Adipocyte (in vitro differentiated cells): ENCODE data around the gene PKDCC.

Experiments
- DNase-seq: peaks from one replicate; pipeline ENCODE4 v3.0.0-alpha.2; 2015; ENCODE audit warnings: low read depth
- H3K27me3 ChIP-seq: replicated peaks from 2 replicates; pipeline ENCODE4 v1.7.0; 2013; ENCODE audit warnings: mild to moderate bottlenecking, low read length, moderate library complexity; ENCODE audit not compliant: control insufficient read depth, insufficient read depth
- H3K36me3 ChIP-seq: 2 replicates; pipeline ENCODE4 v1.7.0; 2013; ENCODE audit warnings: low read length, mild to moderate bottlenecking, moderate library complexity; ENCODE audit not compliant: control insufficient read depth, insufficient read depth, severe bottlenecking
- H3K4me1 ChIP-seq: 2 replicates; pipeline ENCODE4 v1.7.0; 2013; ENCODE audit warnings: mild to moderate bottlenecking, low read length, moderate library complexity; ENCODE audit not compliant: control insufficient read depth, insufficient read depth
- H3K4me3 ChIP-seq: 2 replicates; pipeline ENCODE4 v1.7.0; 2013; ENCODE audit warnings: mild to moderate bottlenecking, low read length, moderate library complexity
- H3K9ac ChIP-seq: 2 replicates; pipeline ENCODE4 v1.7.0; 2013; ENCODE audit warnings: mild to moderate bottlenecking, low read length, moderate library complexity
- H3K9me3 ChIP-seq: 2 replicates; pipeline ENCODE4 v1.7.0; 2013; ENCODE audit warnings: mild to moderate bottlenecking, low read length, moderate library complexity; ENCODE audit not compliant: control insufficient read depth

The PKDCC gene

GRCh38 chr2:42051543-42052235 lies 3.9 kb downstream of the PKDCC start:
- peak overlapping the region; percentile 99 for H3K4me3 ChIP-seq
- peak overlapping the region; percentile 100 for H3K9ac ChIP-seq
- peaks cover 41% of the 10 kb centered on the region for H3K36me3 ChIP-seq
- H3K4me1 ChIP-seq, result peaks cover 61% of the 10 kb centered on the region
- no peak for DNase-seq
- no peaks in the 10 kb centered on the region for H3K9me3 ChIP-seq
- H3K27me3 ChIP-seq, result no peaks in the 10 kb centered on the region

DNA sequence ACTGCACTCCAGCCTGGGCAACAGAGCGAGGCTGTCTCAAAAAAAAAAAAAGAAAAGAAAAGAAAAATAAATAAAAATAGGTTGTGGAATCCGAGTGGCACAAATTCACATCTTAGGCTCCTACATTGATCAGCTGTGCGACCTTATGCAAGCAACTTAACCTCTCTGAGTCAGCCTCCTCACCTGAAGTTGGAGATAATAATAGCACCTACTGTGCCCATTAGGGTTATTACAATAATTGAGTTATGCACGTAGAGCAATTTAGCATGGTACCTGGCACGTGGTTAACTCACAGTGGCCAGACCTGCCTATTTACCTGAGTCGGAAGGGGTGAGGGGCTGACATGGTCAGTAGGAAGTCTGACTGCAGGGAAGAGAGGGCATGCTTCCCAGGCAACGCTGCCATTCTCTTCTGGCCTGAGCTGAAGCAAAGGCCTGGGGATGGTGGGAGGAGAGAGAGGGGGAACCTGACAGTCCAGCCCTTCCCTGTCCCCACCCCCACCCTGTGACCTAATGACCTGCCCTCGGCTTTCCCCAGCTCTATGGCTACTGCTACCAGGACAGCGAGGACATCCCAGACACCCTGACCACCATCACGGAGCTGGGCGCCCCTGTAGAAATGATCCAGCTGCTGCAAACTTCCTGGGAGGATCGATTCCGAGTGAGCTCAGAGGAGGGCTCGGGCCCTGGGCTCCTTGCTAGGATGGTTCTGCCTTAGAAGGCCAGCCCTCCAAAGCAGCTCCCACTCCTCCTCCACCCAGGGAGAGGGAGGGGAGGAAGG lies 5.1 kb downstream of the PKDCC start:
- no peak for DNase-seq
- Histone ChIP-seq H3K9ac (peak overlapping the region; percentile 100), H3K4me3 (peak overlapping the region; percentile 28), H3K36me3 (peaks cover 53% of the 10 kb centered on the region), H3K9me3 (no peaks in the 10 kb centered on the region), H3K27me3 (no peaks in the 10 kb centered on the region), H3K4me1 (peaks cover 56% of the 10 kb centered on the region)

DNA sequence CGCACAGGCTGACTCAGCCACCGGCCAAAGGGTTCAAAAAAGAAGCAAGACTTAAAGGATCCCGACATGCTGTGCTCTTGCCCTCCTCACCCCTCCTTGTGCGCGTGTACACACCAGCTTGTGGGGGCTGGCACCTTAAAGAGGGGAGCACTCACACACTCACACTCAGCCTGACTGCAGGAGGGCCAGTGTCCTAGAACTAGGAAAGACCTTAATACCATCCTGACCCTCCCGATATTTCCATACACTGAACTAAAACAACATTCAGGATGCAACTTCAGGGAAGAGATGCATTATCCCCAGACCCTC lies 5.6 kb downstream of the PKDCC start:
- H3K27me3 ChIP-seq, result no peaks in the 10 kb centered on the region
- H3K4me1 ChIP-seq, result peaks cover 56% of the 10 kb centered on the region
- H3K4me3 ChIP-seq, result peak overlapping the region; percentile 28
- no peak for DNase-seq
- H3K9me3 ChIP-seq, result no peaks in the 10 kb centered on the region
- H3K36me3 ChIP-seq, result peaks cover 58% of the 10 kb centered on the region
- H3K9ac ChIP-seq, result peak overlapping the region; percentile 100

DNA sequence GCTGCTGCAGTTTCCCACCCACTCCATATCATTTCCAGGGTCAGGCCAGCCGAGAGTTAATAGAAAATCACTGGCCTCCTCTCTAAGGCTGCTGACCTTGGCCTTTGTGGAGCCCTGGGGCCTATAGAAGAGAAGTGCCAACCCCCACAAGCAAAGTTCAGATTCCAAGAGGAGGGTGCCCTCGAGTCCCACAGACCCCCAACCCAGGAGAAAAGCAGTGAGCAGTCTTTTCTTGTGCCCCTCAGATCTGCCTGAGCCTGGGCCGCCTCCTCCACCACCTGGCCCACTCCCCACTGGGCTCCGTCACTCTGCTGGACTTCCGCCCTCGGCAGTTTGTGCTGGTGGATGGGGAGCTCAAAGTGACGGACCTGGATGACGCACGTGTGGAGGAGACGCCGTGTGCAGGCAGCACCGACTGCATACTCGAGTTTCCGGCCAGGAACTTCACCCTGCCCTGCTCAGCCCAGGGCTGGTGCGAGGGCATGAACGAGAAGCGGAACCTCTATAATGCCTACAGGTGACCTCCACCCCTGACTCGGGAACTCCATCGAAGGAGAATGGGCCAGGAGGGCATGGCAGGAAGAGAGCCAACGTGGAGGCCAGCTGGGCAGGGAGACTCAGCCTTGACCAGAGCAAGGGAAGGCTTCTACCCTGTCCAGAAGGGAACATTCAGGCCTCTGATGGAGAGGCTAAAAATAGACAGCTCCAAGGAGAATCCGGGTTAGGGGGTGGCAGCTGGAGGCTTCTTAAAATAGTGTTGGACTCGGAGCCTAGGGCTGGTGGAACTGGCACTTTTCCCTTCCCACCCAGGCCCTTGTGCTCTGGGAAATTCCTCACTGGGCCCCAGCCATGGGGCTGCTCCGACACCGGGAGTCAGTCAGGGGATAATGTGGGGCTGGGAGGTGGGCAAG lies 6.2 kb downstream of the PKDCC start:
- no peaks in the 10 kb centered on the region for H3K9me3 ChIP-seq
- peaks cover 64% of the 10 kb centered on the region for H3K36me3 ChIP-seq
- peak overlapping the region; percentile 100 for H3K9ac ChIP-seq
- H3K27me3 ChIP-seq, result no peaks in the 10 kb centered on the region
- peak overlapping the region; percentile 28 for H3K4me3 ChIP-seq
- H3K4me1 ChIP-seq, result peaks cover 62% of the 10 kb centered on the region
- DNase-seq, result no peak

GRCh38 chr2:42054714-42055430 lies 7.1 kb downstream of the PKDCC start:
- H3K9me3 ChIP-seq, result no peaks in the 10 kb centered on the region
- H3K4me3 ChIP-seq, result no peak overlapping the region
- peaks cover 73% of the 10 kb centered on the region for H3K36me3 ChIP-seq
- peaks cover 70% of the 10 kb centered on the region for H3K4me1 ChIP-seq
- no peak for DNase-seq
- peak overlapping the region; percentile 100 for H3K9ac ChIP-seq
- H3K27me3 ChIP-seq, result no peaks in the 10 kb centered on the region

DNA sequence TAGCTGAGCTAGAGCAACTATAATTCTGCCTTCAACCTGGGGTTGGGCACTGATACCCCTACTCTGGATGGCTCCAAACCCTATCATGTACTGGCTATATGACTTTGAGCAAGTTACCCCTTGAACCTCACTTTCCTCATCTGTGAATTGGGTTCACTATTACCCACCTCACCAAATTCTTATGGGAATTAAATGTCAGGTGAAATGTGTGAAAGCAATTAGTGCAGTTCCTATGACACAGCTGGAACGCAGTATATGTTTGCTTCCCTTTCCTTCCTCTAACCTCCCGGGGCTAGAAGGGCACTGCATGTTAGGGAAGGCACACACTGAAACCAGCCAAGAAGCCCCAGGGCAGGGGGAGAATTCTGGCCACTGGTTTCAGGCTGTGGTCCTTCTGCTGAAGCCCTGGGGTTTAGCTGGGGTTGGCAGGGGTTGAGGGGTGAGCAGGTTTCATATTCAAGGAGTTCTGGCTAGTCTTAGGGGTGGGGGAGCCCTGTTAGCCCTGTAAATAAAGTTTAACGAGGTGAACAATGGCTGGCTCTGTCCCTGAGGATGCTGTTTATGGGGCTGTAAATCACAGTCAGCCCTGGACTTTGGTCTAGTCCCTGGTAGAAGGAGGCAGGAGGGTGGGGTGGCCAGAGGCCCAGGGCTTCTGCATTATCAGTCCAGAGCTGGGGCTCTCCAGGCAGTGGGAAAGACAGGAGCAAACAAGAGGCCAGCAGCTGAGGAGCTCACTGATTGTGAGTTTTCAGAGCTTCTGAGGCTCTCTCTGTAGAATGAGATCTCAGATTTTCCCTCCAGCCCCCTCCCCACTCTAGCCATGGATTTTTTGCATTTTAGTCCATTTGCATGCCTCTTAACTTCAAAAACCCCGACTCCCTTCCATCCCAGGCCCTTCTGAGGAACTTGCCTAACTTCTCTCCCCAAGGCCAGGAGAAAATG lies 8.0 kb downstream of the PKDCC start:
- H3K4me1 ChIP-seq, result peaks cover 74% of the 10 kb centered on the region
- no peaks in the 10 kb centered on the region for H3K27me3 ChIP-seq
- peaks cover 74% of the 10 kb centered on the region for H3K36me3 ChIP-seq
- DNase-seq, result no peak
- no peaks in the 10 kb centered on the region for H3K9me3 ChIP-seq
- no peak overlapping the region for H3K4me3 ChIP-seq
- peak overlapping the region; percentile 100 for H3K9ac ChIP-seq

DNA sequence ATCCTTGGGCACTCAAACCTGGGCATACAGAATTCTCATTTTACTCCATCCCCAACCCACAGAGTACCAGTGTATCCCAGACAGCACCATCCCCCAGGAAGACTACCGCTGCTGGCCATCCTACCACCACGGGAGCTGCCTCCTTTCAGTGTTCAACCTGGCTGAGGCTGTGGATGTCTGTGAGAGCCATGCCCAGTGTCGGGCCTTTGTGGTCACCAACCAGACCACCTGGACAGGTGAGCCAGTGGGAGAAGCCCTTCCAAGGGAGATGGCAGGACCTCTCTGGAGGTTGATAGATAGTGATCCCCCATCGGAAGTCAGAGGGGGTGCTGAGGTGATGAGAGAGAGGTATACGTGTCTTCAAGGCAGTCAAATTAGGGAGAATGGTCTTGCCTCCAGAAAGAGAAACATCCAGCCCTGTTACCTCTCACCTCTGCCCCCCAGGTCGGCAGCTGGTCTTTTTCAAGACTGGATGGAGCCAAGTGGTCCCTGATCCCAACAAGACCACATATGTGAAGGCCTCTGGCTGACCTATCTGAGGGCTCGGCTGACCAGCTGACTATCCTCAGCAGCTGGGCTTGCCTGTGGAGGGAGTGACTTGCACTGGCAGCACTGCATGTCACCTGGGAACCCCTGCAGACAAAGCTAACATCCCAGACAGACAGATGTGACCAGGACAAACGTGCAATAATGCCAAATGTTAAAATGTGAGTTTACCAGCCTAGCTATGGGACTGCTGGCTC lies 9.5 kb downstream of the PKDCC start:
- Histone ChIP-seq H3K9ac (no peak overlapping the region), H3K9me3 (no peaks in the 10 kb centered on the region), H3K27me3 (no peaks in the 10 kb centered on the region), H3K4me1 (peaks cover 72% of the 10 kb centered on the region), H3K36me3 (peaks cover 70% of the 10 kb centered on the region), H3K4me3 (no peak overlapping the region)
- no peak for DNase-seq

DNA sequence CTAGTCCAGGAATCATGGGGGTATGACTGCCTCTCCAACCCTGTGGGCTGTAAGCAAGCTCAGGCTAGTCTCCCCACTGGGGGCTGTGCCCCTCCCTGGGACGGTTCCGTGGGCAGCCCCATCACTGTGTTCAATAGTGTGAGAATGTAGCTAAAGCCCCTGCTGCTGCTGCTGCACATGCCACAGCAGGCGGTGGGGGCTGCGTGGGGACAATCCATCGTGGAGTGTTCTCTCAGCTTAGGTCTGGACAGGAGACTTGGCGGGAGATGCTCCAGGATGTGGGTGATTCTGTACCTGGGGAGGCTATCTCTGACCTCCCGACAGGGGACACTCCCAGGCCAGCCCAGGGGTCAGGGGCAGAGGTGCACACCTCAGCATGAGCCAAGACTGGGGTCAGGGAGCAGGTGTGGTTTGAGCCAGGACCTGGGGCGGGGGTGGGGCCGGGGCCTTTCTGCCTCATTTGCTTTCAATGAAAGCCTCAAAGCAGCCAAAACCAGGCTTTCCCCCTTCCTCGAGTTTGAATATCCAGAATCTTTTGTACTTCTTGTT lies 10.2 kb downstream of the PKDCC start:
- H3K36me3 ChIP-seq, result peaks cover 68% of the 10 kb centered on the region
- H3K4me3 ChIP-seq, result no peak overlapping the region
- no peak for DNase-seq
- H3K9ac ChIP-seq, result no peak overlapping the region
- H3K9me3 ChIP-seq, result no peaks in the 10 kb centered on the region
- no peaks in the 10 kb centered on the region for H3K27me3 ChIP-seq
- H3K4me1 ChIP-seq, result peaks cover 71% of the 10 kb centered on the region

- no peak for DNase-seq
- H3K4me1 ChIP-seq, result peaks cover 70% of the 10 kb centered on the region
- H3K4me3 ChIP-seq, result no peak overlapping the region
- H3K9me3 ChIP-seq, result no peaks in the 10 kb centered on the region
- peak overlapping the region; percentile 61 for H3K9ac ChIP-seq
- H3K36me3 ChIP-seq, result peaks cover 54% of the 10 kb centered on the region
- no peaks in the 10 kb centered on the region for H3K27me3 ChIP-seq
These were observed 11.6 kb downstream of the PKDCC start for GRCh38 chr2:42059261-42059898.
